ENCODE measurements around the gene SLC25A27.
"Not testable (repeated sequence)": the region's sequence is repeated elsewhere in the genome, so short reads cannot be mapped to it uniquely, and the experiment has no call there.

Gene SLC25A27

GRCh38 chr6:46632053-46632452 lies 20.7 kb upstream of the SLC25A27 start:
- Histone ChIP-seq H3K4me1 (ENCODE audit: control insufficient read depth, low read depth, low read length) (no peaks in the 10 kb centered on the region), H3K27me3 (ENCODE audit: control insufficient read depth, insufficient read depth, low read length) (no peaks in the 10 kb centered on the region), H3K9me3 (ENCODE audit: control insufficient read depth, low read depth, low read length) (no peaks in the 10 kb centered on the region), H3K36me3 (ENCODE audit: control insufficient read depth, low read depth, low read length) (no peaks in the 10 kb centered on the region), H3K9ac (ENCODE audit: low read length) (no peak overlapping the region), H3K27ac (ENCODE audit: low read length) (no peak overlapping the region), H3K4me3 (ENCODE audit: low read length) (no peak overlapping the region)

- Histone ChIP-seq H3K27ac (ENCODE audit: low read length) (no peak overlapping the region), H3K4me3 (ENCODE audit: low read length) (no peak overlapping the region), H3K9me3 (ENCODE audit: control insufficient read depth, low read depth, low read length) (no peaks in the 10 kb centered on the region), H3K36me3 (ENCODE audit: control insufficient read depth, low read depth, low read length) (no peaks in the 10 kb centered on the region), H3K4me1 (ENCODE audit: control insufficient read depth, low read depth, low read length) (peaks cover 4% of the 10 kb centered on the region), H3K27me3 (ENCODE audit: control insufficient read depth, insufficient read depth, low read length) (no peaks in the 10 kb centered on the region), H3K9ac (ENCODE audit: low read length) (no peak overlapping the region)
Measured at GRCh38 chr6:46635462-46635861, 17.3 kb upstream of the SLC25A27 start.

- H3K27ac ChIP-seq (ENCODE audit: low read length) = no peak overlapping the region
Measured at GRCh38 chr6:46637145-46637544, 15.6 kb upstream of the SLC25A27 start.

GRCh38 chr6:46637933-46638332 lies 14.8 kb upstream of the SLC25A27 start:
- Histone ChIP-seq H3K27ac (ENCODE audit: low read length) (no peak overlapping the region), H3K4me3 (ENCODE audit: low read length) (no peak overlapping the region), H3K27me3 (ENCODE audit: control insufficient read depth, insufficient read depth, low read length) (no peaks in the 10 kb centered on the region), H3K9ac (ENCODE audit: low read length) (no peak overlapping the region), H3K9me3 (ENCODE audit: control insufficient read depth, low read depth, low read length) (no peaks in the 10 kb centered on the region), H3K36me3 (ENCODE audit: control insufficient read depth, low read depth, low read length) (no peaks in the 10 kb centered on the region), H3K4me1 (ENCODE audit: control insufficient read depth, low read depth, low read length) (peaks cover 4% of the 10 kb centered on the region)

More at GRCh38 chr6:46637145-46637544, 15.6 kb upstream of the SLC25A27 start:
- Histone ChIP-seq H3K9me3 (ENCODE audit: control insufficient read depth, low read depth, low read length) (no peaks in the 10 kb centered on the region), H3K9ac (ENCODE audit: low read length) (no peak overlapping the region), H3K4me1 (ENCODE audit: control insufficient read depth, low read depth, low read length) (peaks cover 4% of the 10 kb centered on the region), H3K27me3 (ENCODE audit: control insufficient read depth, insufficient read depth, low read length) (no peaks in the 10 kb centered on the region), H3K4me3 (ENCODE audit: low read length) (no peak overlapping the region), H3K36me3 (ENCODE audit: control insufficient read depth, low read depth, low read length) (no peaks in the 10 kb centered on the region)

- Histone ChIP-seq H3K27me3 (ENCODE audit: control insufficient read depth, insufficient read depth, low read length) (no peaks in the 10 kb centered on the region), H3K4me1 (ENCODE audit: control insufficient read depth, low read depth, low read length) (peaks cover 4% of the 10 kb centered on the region), H3K9ac (ENCODE audit: low read length) (no peak overlapping the region), H3K36me3 (ENCODE audit: control insufficient read depth, low read depth, low read length) (no peaks in the 10 kb centered on the region), H3K9me3 (ENCODE audit: control insufficient read depth, low read depth, low read length) (no peaks in the 10 kb centered on the region), H3K27ac (ENCODE audit: low read length) (no peak overlapping the region), H3K4me3 (ENCODE audit: low read length) (no peak overlapping the region)
Measured at GRCh38 chr6:46638650-46639049, 14.1 kb upstream of the SLC25A27 start.

- no peak overlapping the region for H3K9ac ChIP-seq (ENCODE audit: low read length)
- H3K27ac ChIP-seq (ENCODE audit: low read length) = no peak overlapping the region
- no peak overlapping the region for H3K4me3 ChIP-seq (ENCODE audit: low read length)
- H3K4me1 ChIP-seq (ENCODE audit: control insufficient read depth, low read depth, low read length) = peaks cover 4% of the 10 kb centered on the region
- H3K27me3 ChIP-seq (ENCODE audit: control insufficient read depth, insufficient read depth, low read length) = no peaks in the 10 kb centered on the region
- H3K9me3 ChIP-seq (ENCODE audit: control insufficient read depth, low read depth, low read length) = no peaks in the 10 kb centered on the region
- H3K36me3 ChIP-seq (ENCODE audit: control insufficient read depth, low read depth, low read length) = no peaks in the 10 kb centered on the region
Measured at GRCh38 chr6:46642928-46643751, 9.6 kb upstream of the SLC25A27 start.

GRCh38 chr6:46645265-46645664 lies 7.5 kb upstream of the SLC25A27 start:
- Histone ChIP-seq H3K9ac (ENCODE audit: low read length) (no peak overlapping the region), H3K27ac (ENCODE audit: low read length) (no peak overlapping the region), H3K4me3 (ENCODE audit: low read length) (no peak overlapping the region), H3K36me3 (ENCODE audit: control insufficient read depth, low read depth, low read length) (no peaks in the 10 kb centered on the region), H3K4me1 (ENCODE audit: control insufficient read depth, low read depth, low read length) (no peaks in the 10 kb centered on the region), H3K27me3 (ENCODE audit: control insufficient read depth, insufficient read depth, low read length) (no peaks in the 10 kb centered on the region), H3K9me3 (ENCODE audit: control insufficient read depth, low read depth, low read length) (no peaks in the 10 kb centered on the region)

- H3K4me1 ChIP-seq (ENCODE audit: control insufficient read depth, low read depth, low read length); H3K36me3 ChIP-seq (ENCODE audit: control insufficient read depth, low read depth, low read length); H3K9me3 ChIP-seq (ENCODE audit: control insufficient read depth, low read depth, low read length); H3K27me3 ChIP-seq (ENCODE audit: control insufficient read depth, insufficient read depth, low read length); H3K4me3 ChIP-seq (ENCODE audit: low read length); H3K9ac ChIP-seq (ENCODE audit: low read length); H3K27ac ChIP-seq (ENCODE audit: low read length): not testable (repeated sequence)
Measured at GRCh38 chr6:46648108-46648507, 4.7 kb upstream of the SLC25A27 start.

- peaks cover 9% of the 10 kb centered on the region for H3K4me1 ChIP-seq (ENCODE audit: control insufficient read depth, low read depth, low read length)
- H3K27me3 ChIP-seq (ENCODE audit: control insufficient read depth, insufficient read depth, low read length) = peaks cover 7% of the 10 kb centered on the region
- no peak overlapping the region for H3K27ac ChIP-seq (ENCODE audit: low read length)
- H3K4me3 ChIP-seq (ENCODE audit: low read length) = no peak overlapping the region
- H3K9me3 ChIP-seq (ENCODE audit: control insufficient read depth, low read depth, low read length) = no peaks in the 10 kb centered on the region
- no peaks in the 10 kb centered on the region for H3K36me3 ChIP-seq (ENCODE audit: control insufficient read depth, low read depth, low read length)
- no peak overlapping the region for H3K9ac ChIP-seq (ENCODE audit: low read length)
Measured at GRCh38 chr6:46648869-46649492, 3.8 kb upstream of the SLC25A27 start.

GRCh38 chr6:46651006-46651405 lies 1.8 kb upstream of the SLC25A27 start:
- no peak overlapping the region for H3K27ac ChIP-seq (ENCODE audit: low read length)
- H3K4me1 ChIP-seq (ENCODE audit: control insufficient read depth, low read depth, low read length) = peaks cover 9% of the 10 kb centered on the region
- no peak overlapping the region for H3K4me3 ChIP-seq (ENCODE audit: low read length)
- H3K9ac ChIP-seq (ENCODE audit: low read length) = no peak overlapping the region
- peaks cover 20% of the 10 kb centered on the region for H3K27me3 ChIP-seq (ENCODE audit: control insufficient read depth, insufficient read depth, low read length)
- H3K9me3 ChIP-seq (ENCODE audit: control insufficient read depth, low read depth, low read length) = no peaks in the 10 kb centered on the region
- H3K36me3 ChIP-seq (ENCODE audit: control insufficient read depth, low read depth, low read length) = no peaks in the 10 kb centered on the region

GRCh38 chr6:46651816-46652215 lies 959 bp upstream of the SLC25A27 start:
- Histone ChIP-seq H3K27me3 (ENCODE audit: control insufficient read depth, insufficient read depth, low read length) (peaks cover 20% of the 10 kb centered on the region), H3K4me1 (ENCODE audit: control insufficient read depth, low read depth, low read length) (peaks cover 9% of the 10 kb centered on the region), H3K36me3 (ENCODE audit: control insufficient read depth, low read depth, low read length) (no peaks in the 10 kb centered on the region), H3K9me3 (ENCODE audit: control insufficient read depth, low read depth, low read length) (no peaks in the 10 kb centered on the region), H3K27ac (ENCODE audit: low read length) (no peak overlapping the region), H3K4me3 (ENCODE audit: low read length) (peak overlapping the region; percentile 95), H3K9ac (ENCODE audit: low read length) (peak overlapping the region; percentile 78)

- Histone ChIP-seq H3K4me3 (ENCODE audit: low read length) (peak overlapping the region; percentile 95), H3K27me3 (ENCODE audit: control insufficient read depth, insufficient read depth, low read length) (peaks cover 20% of the 10 kb centered on the region), H3K36me3 (ENCODE audit: control insufficient read depth, low read depth, low read length) (no peaks in the 10 kb centered on the region), H3K27ac (ENCODE audit: low read length) (no peak overlapping the region), H3K9me3 (ENCODE audit: control insufficient read depth, low read depth, low read length) (no peaks in the 10 kb centered on the region), H3K4me1 (ENCODE audit: control insufficient read depth, low read depth, low read length) (peaks cover 9% of the 10 kb centered on the region), H3K9ac (ENCODE audit: low read length) (peak overlapping the region; percentile 78)
Measured at GRCh38 chr6:46652232-46652602, 558 bp upstream of the SLC25A27 start.
